ENCODE results near the gene SLC22A16. TPM values are rescaled to one million over a fixed set of nuclear protein-coding genes. Genes with fewer than 3 reads are reported as not detected.
"Not testable (repeated sequence)": the region's sequence is repeated elsewhere in the genome, so short reads cannot be mapped to it uniquely, and the experiment has no call there.

The SLC22A16 gene
- total RNA-seq, 4 donors from 2014 or later, result 0.82 to 4.2 (median 0.84) TPM; not detected in 1

DNA sequence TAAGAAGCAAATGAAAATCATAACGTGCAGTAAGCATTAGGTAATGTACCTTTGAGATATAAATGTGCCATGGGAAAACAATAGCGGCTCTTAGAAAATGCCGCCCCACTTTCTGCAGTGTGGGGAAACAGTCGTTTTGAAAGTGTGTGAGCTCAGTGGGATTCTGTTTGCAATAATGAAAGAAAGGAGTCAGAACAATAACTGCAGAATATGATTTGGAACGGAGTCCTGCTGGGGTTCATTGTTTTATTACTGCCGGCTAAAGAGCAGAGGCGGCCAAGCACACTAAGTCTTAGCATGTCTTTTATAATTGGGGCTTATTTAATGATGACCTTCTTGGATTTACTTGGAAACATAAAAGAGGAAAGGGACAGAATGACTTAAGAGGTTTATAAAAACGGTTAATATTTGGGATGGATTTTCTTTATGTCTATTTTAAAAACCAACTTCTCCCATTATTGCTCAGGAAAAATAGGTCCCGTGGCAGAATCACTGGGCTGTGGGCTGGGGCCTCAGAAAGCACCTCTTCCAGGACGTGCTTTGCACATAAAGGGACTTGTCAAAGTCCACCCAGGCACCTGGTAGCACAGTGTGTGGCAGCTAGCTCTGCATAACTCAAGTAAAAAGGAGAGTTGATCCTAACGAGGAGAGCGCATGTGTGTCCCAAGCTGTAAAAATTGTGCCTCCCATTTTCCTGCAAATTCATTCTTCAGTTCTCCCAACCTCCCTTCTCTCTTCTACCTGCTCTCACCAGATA, 44.0 kb upstream of the SLC22A16 start:
- DNase-seq (ENCODE audit: low spot score), result no peak
- ATAC-seq (ENCODE audit: low FRiP score), result no peak
- TF ChIP-seq, protein P1, sequence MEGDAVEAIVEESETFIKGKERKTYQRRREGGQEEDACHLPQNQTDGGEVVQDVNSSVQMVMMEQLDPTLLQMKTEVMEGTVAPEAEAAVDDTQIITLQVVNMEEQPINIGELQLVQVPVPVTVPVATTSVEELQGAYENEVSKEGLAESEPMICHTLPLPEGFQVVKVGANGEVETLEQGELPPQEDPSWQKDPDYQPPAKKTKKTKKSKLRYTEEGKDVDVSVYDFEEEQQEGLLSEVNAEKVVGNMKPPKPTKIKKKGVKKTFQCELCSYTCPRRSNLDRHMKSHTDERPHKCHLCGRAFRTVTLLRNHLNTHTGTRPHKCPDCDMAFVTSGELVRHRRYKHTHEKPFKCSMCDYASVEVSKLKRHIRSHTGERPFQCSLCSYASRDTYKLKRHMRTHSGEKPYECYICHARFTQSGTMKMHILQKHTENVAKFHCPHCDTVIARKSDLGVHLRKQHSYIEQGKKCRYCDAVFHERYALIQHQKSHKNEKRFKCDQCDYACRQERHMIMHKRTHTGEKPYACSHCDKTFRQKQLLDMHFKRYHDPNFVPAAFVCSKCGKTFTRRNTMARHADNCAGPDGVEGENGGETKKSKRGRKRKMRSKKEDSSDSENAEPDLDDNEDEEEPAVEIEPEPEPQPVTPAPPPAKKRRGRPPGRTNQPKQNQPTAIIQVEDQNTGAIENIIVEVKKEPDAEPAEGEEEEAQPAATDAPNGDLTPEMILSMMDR (IDR thresholded peaks at IDR 0.05), result no peak

DNA sequence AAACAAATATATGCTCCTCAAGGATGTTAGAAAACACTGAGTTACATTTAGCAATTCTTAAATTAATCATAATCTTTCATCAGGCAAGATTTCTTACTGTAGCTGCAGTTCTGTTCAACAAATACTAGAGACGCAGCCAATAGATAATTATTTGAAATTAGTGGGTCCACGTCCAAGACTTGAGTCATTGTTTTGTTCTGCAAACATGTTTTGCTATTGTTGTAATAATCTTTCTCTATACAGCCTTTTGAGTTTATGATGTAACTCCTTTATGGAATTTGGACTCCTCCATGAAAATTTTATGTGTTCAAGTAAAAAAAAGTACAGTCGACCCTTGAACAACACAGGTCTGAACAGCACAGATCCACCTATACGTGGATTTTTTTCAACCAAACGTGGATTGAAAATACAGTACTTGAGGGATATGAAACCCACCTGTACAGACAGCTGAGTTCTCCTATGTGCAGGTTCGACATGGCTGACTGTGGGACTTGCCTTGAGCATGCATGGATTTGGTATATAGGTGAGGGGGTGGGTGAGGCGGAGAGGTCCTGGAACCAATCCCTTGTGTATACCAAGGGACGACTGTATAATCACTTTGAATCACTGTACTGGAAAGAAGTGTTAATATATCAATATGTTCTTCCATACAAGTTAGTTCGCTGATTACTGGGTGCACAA, 41.3 kb upstream of the SLC22A16 start:
- no peak for DNase-seq (ENCODE audit: low spot score)
- ATAC-seq (ENCODE audit: low FRiP score), result no peak
- TF ChIP-seq, protein P1 (IDR thresholded peaks at IDR 0.05), result no peak

DNA sequence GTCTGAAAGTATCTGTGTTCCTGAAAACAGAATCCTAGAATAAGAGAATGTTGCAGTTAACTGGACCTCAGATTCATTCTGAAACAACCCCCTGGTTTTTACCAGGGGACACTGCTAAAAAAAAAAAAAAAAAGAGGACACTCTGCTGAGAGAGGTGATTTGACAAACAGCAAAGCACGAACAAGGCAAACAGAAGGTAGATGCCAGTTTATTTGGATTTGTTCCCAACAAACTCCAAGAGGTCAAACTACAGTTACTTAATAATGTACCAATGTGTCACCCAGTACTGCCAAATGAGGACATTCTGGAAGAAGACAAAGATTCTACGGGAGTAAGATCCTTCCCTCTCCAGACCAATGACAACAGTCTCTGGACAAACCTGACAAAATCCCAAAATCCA, 40.6 kb upstream of the SLC22A16 start:
- DNase-seq (ENCODE audit: low spot score), result no peak
- ATAC-seq (ENCODE audit: low FRiP score), result no peak
- TF ChIP-seq, protein P1 (IDR thresholded peaks at IDR 0.05), result no peak

DNA sequence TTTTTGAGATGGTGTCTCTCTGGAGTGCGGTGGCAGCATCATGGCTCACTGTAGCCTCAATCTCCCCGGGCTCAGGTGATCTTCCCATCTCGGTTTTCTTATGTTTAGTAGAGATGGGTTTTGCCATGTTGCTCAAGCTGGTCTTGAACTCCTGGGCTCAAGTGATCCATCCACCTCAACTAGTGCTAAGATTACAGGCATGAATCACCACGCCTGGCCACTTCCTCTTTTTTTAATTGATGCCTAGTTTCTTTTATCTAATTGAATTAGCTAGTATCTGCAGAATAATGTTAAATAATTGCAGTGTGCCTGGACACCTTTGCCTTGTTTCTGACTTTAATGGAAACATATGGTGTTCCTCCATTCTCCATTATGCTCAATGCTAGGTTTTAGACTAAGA, 38.4 kb upstream of the SLC22A16 start:
- TF ChIP-seq, protein P1 (IDR thresholded peaks at IDR 0.05), result no peak
- ATAC-seq (ENCODE audit: low FRiP score), result no peak
- no peak for DNase-seq (ENCODE audit: low spot score)

DNA sequence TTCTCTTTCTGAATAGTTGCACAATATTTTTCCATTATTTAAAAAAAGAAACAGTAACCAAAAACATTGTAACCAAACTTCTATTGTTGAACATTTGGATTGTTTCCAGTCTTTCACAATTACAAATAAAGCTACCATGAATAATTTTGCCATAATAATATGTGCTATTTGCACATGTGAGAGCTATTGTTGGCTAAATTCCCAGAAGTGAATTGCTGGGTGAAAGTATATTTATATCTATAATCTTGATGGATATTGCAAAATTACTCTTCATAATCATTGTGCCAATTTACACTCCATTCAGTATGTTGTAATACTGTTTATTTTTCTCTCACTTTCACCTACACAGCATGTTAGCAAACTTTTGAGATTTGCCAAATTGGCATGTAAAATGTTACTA, 36.6 kb upstream of the SLC22A16 start:
- ATAC-seq (ENCODE audit: low FRiP score), result no peak
- DNase-seq (ENCODE audit: low spot score), result no peak
- TF ChIP-seq, protein P1 (IDR thresholded peaks at IDR 0.05), result no peak

DNA sequence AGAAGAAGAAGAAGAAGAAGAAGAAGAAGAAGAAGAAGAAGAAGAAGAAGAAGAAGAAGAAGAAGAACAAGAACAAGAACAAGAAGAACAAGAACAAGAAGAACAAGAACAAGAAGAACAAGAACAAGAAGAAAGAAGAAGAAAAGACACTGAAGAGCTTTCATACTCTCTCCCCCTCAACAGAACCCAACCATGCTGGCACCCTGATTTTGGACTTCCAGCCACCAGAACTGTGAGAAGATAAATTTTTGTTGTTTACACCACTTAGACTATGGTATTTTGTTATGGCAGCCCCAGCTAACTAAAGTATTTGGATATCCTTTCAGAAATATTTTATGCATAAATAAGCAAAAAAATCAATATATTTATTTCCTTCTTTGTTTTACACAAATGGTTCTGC, 36.1 kb upstream of the SLC22A16 start:
- ATAC-seq (ENCODE audit: low FRiP score), result not testable (repeated sequence)

DNA sequence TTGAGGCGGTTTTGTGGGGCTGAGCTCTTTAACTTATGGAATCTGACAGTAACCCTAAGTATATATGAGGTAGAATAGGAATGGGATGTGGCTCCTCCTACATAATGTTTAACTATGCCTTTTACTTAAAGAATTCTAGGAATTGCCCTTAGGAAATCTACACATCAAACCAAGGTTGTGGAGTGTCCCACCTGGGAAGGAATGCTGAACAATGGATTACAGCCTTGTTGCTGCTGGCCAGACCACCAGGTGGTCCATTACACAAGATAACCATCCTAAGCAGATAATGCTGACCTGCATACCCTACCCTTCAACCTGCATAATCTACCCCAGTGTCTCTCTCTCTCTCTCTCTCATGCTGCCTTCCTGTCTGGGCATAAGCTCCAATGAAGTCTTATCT, 35.0 kb upstream of the SLC22A16 start:
- DNase-seq (ENCODE audit: low spot score), result no peak
- ATAC-seq (ENCODE audit: low FRiP score), result no peak
- TF ChIP-seq, protein P1 (IDR thresholded peaks at IDR 0.05), result no peak

More for the DNA sequence above, 36.1 kb upstream of the SLC22A16 start:
- DNase-seq (ENCODE audit: low spot score), result not testable (repeated sequence)

All from omental fat pad (tissue), 4 donors.